ENCODE results near the gene WNT11.

Gene WNT11

DNA sequence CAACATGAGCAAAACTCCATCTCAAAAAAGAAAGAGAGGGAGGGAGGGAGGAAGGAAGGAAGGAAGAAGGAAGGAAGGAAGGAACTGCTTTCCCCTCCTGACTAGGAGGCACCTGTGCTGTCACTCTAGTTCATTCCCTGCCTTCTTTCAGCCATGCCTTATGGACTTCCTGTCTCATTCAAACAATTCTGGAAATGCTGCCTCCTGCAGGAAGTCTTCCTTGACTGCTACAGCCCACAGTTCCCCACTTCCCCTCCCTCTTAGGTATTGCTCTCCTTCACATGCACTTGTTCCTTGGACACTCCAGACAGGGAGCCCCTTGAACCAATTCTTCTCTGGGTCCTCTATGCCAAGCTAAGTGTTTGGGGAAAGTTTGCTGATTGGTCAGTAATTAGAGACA is 31.6 kb upstream of the WNT11 start:
- DNase-seq (ENCODE audit: low spot score), result peak; percentile 30

DNA sequence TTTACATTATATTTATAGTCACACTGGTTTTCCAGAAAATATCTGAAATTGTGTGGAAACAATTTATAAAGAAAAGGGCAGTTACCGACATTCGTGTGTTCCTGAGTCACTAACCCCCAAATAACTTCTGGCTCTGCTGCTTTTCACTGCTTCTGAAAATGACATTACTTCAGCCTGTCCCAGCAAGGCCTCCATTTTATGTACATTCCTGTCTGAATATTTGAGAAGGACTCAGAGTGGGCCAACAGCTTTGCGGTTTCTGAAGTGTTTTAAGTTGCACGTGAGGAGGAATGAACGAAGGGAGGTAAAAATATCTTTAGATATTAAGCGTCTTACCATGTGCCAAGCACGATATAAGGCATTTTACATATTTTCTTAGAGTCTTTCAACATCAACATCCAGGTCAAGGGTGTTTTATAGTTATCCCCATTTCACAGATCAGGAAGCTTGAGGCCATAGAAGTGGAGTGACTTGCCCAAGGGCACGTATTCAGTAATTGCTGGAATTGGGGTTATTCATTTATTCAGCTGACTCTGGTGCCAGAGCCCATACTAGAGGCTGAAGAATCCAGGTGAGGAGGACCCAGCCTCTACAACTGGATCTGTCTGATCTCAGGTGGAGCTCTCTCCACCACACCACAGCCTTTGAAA is 30.8 kb upstream of the WNT11 start:
- no peak for DNase-seq (ENCODE audit: low spot score)

DNA sequence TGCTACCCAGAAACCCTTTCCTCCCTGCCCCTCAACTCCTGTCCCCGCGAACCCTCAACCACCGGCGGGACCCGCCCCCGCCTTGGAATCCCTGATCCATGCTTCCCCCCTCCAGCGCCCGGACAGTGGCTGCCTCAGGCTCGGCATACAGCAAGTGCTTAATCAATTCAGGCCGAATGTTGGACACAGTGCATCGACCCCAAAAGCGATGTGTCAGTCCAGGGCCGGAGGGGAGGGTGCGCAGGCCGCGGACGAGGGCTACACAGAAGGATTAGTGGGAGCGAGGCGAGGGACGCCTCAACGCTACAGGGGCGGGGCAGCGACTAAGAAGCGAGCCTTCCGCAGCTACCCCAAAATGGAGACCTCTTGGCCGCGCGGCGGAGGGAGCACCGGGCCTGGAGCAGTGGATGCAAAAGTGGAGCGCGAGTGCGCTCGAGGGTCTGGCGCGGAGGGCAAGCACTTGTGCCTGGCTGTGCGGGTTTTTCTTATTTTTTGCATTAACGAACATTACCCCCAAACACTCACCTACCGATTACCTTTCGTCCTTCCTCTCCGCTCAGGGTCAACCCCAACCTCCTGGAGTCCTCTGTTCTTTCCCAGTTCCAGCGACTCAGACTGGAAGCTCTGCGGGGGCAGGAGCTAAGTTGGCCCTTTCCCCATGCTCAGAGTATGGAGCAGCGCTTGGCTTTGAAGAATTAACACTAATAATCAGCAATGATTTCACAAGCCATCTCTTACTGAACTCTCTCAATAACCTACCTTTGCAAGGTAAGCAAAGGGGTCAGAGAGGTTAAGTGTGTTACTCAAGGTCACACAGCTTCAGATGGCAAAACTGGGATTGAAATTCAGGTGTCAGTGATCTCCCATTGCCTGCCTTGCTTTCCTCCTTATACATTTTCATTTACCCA is 30.0 kb upstream of the WNT11 start:
- peak; percentile 75 for DNase-seq (ENCODE audit: low spot score)

DNA sequence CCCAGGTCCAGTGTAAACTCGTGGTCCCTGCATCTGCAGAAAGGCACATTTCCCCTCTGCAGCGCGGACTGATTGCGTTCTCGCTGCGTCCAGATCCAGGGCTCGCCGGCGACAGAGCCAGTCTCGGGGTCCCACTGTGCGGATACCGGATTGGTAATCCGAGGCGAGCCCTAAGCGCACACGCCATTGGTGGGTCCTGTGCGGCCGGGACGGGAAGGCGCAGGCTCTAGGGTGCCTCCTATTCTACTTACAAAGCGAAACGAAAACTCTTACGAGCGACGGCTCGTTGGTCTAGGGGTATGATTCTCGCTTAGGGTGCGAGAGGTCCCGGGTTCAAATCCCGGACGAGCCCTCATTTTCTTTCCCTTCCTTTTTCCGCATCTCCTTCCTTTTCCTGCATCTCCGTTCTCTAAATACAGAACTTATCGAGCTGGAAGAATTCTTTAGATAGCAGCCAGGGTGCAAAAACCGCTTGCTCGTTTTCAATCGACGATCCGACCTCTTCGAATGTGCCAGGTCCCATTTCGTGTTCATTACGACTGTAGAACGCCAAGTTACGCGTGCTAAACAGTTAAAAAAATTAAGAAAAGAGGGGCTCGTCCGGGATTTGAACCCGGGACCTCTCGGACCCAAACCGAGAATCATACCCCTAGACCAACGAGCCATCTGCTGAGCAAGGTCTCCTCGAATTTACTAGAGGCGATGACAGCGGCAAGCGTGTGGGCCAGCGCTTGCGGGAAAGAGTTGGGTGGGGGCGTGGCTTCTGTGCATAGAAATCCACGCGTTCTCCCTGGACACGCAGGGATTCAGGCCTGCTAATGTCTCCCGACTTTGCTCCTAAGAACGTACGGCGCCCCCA is 29.2 kb upstream of the WNT11 start:
- peak; percentile 96 for DNase-seq (ENCODE audit: low spot score)

DNA sequence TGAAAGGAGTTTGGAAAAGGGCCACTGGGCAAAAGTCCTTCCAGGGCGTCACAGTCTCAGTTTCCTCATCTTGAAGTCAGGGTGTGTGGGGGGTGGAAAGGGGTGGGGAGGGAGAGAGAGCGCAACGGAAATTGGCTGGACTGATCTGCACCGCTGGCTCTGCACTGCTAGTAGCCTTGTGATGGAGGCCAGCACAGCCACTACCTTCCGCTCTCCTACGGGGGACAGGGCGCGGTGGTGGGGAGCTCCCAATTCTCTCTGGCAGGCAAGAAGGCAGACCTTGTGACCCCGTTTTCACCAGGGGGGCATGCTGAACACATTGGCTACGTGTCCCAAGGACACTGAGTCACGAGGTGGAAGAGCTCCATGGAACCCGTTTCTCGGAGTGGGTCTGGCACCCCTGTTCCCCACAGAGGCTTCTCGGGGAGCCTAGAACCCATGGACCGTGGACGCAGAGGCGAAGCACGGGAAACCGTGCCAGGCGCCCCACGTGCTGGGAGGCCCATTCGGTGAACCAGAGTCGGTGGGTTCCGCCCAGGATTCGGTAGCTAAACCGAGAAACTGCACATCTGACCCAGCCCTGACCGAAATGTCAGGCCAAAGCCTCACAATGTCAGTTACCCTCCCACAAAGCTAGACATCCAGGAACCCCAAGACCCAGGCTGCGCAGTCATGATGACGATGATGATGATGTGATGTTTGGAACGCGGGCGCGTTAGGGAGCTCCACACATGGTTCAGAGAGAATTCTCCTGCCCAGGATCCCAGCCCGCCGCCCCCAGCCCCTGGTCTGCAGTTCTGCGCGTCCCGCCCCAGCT is 28.3 kb upstream of the WNT11 start:
- DNase-seq (ENCODE audit: low spot score), result peak; percentile 80

- peak; percentile 25 for DNase-seq (ENCODE audit: low spot score)
These were observed 27.7 kb upstream of the WNT11 start for GRCh38 chr11:76234021-76234415.

- no peak for DNase-seq (ENCODE audit: low spot score)
These were observed 27.1 kb upstream of the WNT11 start for GRCh38 chr11:76233196-76233921.

DNA sequence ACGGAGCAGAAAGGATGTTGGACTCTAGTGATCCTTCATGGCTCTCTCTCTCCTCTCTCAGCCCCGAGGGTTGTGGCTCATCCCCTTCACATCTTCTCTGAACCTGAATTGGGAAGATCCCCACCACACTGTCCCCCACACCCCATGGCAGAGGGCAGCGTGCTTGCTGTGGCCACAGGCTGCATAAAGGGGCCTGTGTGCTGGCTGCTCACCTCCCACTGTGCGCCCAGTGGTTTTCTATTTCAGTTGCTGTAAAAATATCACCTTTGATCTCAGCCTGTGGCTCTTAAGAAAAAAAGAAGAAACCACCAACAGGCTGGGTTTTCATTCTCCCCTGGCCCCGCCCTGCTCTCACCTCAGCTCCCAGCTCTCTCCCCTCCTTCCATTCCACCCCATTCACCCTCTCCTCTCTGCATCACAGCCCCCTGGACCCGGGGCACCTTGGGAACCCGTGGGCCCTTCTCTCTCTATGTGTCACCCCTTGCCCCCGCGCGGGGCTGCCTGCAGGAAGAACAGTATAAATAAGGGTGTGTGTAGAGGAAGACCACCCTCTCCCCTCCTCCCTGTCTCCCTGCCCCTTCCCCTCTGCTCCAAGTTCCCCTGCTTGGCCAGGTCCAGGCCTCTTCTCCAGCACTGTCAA is 25.8 kb upstream of the WNT11 start:
- DNase-seq (ENCODE audit: low spot score), result peak; percentile 38

- DNase-seq (ENCODE audit: low spot score), result no peak
These were observed 24.9 kb upstream of the WNT11 start for GRCh38 chr11:76231121-76231738.

DNA sequence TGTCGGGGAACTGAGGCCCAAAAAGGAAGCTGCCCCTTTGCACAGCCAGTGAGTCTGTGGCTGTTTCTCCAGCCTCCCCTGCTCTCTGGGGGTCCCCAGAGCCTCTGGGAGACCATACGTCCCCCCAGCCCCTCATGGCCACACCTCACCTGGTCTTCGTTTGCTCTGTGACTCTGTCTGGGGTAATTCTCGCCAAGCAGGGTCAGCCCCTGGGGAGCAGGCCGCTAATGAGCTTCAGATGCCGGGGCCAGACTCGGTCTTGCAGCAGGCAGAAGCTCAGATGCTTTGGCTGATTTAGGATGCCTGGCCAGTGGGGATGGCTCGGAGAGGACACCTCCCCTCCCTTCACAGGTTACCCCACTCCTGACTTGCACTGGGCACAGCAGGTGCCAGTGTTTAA is 24.1 kb upstream of the WNT11 start:
- no peak for DNase-seq (ENCODE audit: low spot score)

DNA sequence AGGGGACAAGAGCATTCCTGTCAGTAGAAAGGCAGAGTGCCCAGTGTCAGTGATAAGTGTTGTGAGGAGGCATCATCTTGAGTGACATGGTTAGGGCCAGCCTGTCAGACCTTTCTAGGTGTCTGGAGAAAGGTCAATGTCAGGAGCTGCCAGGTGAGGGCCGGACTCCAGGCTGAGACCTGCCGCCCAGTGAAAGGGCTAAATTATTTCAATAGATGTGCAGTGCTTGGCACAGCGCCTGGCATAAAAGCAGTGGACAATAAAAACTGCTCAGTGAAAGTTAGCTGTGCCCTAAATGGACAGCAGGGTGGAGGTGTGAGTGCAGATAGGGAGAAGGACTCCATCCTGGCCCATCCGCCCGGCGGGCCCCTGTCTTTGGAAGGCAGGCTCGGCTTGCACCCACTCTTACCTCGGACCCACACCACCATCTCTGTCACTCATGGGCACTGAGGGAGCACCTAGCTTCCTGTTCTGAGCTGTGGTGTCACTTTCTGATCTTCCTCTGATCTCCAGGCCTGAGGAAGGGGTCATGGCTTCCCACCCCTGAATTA is 23.5 kb upstream of the WNT11 start:
- no peak for DNase-seq (ENCODE audit: low spot score)

- no peak for DNase-seq (ENCODE audit: low spot score)
These were observed 22.5 kb upstream of the WNT11 start for GRCh38 chr11:76228875-76229149.

GRCh38 chr11:76228071-76228874 is 22.0 kb upstream of the WNT11 start:
- no peak for DNase-seq (ENCODE audit: low spot score)

GRCh38 chr11:76226626-76227025 is 20.3 kb upstream of the WNT11 start:
- DNase-seq (ENCODE audit: low spot score), result no peak

DNA sequence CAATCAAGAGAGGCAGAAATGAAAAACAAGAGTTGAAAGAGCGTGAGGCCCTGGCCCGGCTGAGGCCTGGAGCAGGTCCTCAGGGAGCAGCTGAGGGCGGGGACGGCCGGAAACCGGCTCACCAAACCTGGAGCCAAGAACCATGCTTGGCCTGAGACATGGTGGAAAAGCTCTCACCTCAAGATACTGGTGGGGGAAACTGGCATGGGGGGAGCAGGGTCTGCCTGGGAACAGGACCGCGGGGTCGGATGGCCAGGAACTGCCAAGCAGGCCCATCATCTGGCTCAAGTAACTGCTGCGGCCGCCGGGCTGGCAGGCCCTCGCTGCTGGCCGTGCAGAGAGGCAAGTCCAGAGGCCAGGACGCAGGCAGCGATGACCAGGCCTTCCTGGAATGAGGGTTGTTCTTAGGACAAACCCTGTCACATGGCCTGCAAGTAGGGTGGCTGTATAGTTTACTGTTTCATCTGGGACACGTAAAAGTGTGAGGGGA is 18.9 kb upstream of the WNT11 start:
- no peak for DNase-seq (ENCODE audit: low spot score)

DNA sequence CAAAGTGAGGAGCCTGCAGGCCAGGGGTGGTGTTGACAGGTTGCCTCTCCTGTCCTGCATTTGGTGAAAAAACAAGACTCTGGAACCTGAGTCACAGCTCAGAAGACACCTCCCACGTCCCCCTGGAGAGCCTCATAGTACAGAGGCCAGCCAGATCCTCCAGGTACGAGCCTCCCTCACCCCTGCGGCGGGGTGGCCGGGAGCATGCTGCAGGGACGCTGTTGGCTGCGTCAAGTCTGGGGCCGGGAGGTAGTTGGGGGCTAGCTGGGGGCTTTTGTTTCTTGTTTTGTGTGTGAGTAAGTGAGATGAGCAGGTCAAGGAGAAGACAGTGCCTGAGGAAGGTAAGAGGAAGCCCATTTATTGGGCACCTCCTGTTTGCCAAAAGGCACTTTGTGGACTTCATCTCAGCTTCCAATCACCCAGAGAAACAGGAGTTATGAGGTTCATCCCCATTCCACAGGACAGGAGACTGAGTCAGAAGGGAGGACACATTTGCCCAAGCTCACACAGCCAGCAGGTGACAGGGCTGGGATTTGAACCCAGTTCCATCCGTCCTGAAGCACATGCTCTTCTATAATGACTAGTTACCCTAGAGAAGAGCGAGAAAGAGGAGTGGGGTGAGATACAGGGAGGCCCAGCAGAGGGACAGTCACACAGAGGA is 18.3 kb upstream of the WNT11 start:
- DNase-seq (ENCODE audit: low spot score), result no peak

- DNase-seq (ENCODE audit: low spot score), result no peak
These were observed 15.1 kb upstream of the WNT11 start for GRCh38 chr11:76221365-76221764.

DNA sequence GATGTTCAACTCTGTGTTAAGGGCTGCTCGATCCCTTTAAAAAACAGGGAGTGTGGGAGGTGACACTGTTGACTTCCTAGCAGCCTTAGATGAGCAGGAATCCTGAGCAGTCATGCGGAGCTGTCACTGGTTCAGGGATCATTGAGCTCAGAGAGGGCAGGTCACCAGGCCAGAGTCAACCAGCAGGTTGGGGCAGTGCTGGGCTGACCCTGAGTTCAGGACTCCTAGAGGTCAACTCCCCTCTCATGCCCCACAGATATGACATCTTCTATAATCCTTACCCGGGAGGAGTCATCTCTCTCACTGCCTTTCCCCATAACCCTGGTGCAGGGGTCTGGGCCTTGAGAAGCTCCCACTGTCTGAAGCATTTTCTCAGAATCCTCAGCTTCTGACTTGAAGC is 12.9 kb upstream of the WNT11 start:
- DNase-seq (ENCODE audit: low spot score), result no peak

Measured in NAMALWA (cell line).